Endothelial cell (in vitro differentiated cells): Measurements from ENCODE around the gene ACSL6. TPM values are rescaled to one million over a fixed set of nuclear protein-coding genes. Genes with fewer than 3 reads are reported as not detected.

Source experiments
- DNase-seq: peaks from one replicate; pipeline ENCODE4 v3.0.0; 2021; ENCODE audit warnings: low spot score
- H3K27ac Mint-ChIP-seq: one replicate; pipeline ENCODE4 v1.8.0; 2021; ENCODE audit warnings: mixed read lengths, inconsistent platforms; ENCODE audit not compliant: unreplicated experiment
- H3K27me3 Mint-ChIP-seq: one replicate; pipeline ENCODE4 v1.8.0; 2021; ENCODE audit warnings: mild to moderate bottlenecking, moderate library complexity, mixed read lengths, inconsistent platforms; ENCODE audit not compliant: unreplicated experiment
- H3K36me3 Mint-ChIP-seq: one replicate; pipeline ENCODE4 v1.8.0; 2021; ENCODE audit warnings: mild to moderate bottlenecking, low read depth, mixed read lengths, inconsistent platforms; ENCODE audit not compliant: unreplicated experiment
- H3K4me1 Mint-ChIP-seq: one replicate; pipeline ENCODE4 v1.8.0; 2021; ENCODE audit warnings: mild to moderate bottlenecking, mixed read lengths, inconsistent platforms; ENCODE audit not compliant: unreplicated experiment
- H3K4me3 Mint-ChIP-seq: one replicate; pipeline ENCODE4 v1.8.0; 2021; ENCODE audit warnings: mild to moderate bottlenecking, mixed read lengths, inconsistent platforms; ENCODE audit not compliant: unreplicated experiment
- H3K9me3 Mint-ChIP-seq: one replicate; pipeline ENCODE4 v1.8.0; 2021; ENCODE audit warnings: mixed read lengths, inconsistent platforms; ENCODE audit not compliant: unreplicated experiment
- total RNA-seq: library from RNA; stranded (reverse); fragmentation: NEBNext Ultra II Directional; extraction: Animal tissue kit (Norgen Biotek cat#: 25700); gene quantifications from one replicate; pipeline ENCODE4 v1.2.1, GENCODE V29; 2021; ENCODE audit not compliant: unreplicated experiment
- TF ChIP-seq, protein P1 (sequence below): fragments of 200-600 bp; sonication (generic); IDR thresholded peaks from one replicate; pipeline ENCODE4 v1.5.0; 2021; ENCODE audit warnings: antibody characterized with exemption; ENCODE audit not compliant: unreplicated experiment

ACSL6 gene
- total RNA-seq, 1 donor from 2014 or later = 0.80 TPM

DNA sequence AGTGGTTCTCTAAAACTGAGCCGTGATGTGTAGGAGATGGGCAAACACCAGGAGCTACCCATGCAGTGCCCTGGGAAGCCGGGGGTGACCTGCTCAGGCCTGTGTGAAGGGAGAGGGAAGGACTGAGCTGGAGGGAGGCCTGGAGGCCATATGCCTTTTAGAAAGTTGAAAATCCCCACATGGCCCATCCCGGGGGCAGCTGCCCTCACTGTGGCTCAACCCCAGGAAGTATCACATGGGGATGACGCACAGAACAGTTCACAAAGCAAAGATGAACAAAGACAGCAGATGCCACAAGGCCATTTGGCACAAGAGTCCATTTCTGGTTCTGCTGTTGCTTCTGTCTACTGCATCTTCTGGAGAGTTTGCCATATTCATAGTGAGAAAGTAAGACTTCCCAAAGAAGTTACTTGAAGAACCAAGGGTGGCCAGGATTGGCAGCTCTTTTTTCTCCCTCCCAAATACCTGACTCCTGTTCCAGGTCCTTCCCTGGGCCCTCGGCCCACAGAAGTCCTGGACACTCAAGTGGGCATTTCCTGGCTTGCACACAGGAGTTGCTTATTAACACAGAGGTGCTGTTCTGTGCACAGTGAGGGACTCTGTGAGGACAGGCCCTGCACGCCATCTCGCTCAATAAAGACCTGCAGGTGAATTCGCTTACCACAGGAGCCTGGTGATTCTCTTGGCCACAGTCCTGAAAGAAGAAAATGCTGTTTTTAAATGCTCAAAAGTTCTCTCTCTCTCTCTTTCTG, 25.1 kb downstream of the ACSL6 start:
- Mint-ChIP-seq H3K4me1 (no peaks in the 10 kb centered on the region), H3K36me3 (no peaks in the 10 kb centered on the region), H3K27me3 (peaks cover 11% of the 10 kb centered on the region), H3K4me3 (no peak overlapping the region), H3K9me3 (no peaks in the 10 kb centered on the region), H3K27ac (no peak overlapping the region)
- no peak for DNase-seq
- TF ChIP-seq, protein P1, sequence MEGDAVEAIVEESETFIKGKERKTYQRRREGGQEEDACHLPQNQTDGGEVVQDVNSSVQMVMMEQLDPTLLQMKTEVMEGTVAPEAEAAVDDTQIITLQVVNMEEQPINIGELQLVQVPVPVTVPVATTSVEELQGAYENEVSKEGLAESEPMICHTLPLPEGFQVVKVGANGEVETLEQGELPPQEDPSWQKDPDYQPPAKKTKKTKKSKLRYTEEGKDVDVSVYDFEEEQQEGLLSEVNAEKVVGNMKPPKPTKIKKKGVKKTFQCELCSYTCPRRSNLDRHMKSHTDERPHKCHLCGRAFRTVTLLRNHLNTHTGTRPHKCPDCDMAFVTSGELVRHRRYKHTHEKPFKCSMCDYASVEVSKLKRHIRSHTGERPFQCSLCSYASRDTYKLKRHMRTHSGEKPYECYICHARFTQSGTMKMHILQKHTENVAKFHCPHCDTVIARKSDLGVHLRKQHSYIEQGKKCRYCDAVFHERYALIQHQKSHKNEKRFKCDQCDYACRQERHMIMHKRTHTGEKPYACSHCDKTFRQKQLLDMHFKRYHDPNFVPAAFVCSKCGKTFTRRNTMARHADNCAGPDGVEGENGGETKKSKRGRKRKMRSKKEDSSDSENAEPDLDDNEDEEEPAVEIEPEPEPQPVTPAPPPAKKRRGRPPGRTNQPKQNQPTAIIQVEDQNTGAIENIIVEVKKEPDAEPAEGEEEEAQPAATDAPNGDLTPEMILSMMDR = no peak

DNA sequence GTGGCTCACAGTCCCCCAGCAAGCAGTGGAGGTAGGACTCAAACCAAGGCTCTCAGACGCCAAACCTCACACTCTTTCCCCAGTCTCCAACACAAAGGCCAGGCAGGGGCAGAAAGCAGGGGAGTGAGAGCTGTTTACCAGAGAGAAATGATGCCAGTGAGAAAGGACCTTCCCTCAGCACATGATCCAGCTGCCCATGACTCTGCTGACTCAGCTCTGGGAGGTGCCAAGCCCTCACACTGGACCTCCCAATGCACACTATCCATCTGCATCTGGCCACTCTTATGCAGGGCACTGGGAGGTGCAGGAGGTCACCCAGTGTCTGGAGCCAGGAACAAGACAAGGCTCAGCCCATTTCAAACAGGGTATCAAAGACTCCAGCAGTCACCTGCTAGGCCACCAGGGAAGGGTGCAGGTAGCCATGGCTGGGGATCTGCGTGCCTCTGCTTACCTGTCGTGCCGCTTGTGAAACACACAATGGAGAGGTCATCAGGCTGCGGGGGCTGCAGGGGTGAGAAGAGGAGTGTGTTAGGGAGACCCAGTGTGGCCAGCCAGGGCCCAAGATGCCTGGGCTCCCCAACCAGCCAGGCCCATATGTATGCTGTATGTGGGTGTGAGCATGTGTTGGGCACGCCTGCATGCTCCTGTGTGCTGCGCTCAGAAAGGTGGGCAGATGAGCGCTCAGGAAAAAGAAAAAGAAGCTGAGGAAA, 26.3 kb downstream of the ACSL6 start:
- Mint-ChIP-seq H3K4me1 (no peaks in the 10 kb centered on the region), H3K27ac (no peak overlapping the region), H3K4me3 (no peak overlapping the region), H3K9me3 (no peaks in the 10 kb centered on the region), H3K27me3 (peaks cover 11% of the 10 kb centered on the region), H3K36me3 (no peaks in the 10 kb centered on the region)
- TF ChIP-seq, protein P1 = no peak
- no peak for DNase-seq

DNA sequence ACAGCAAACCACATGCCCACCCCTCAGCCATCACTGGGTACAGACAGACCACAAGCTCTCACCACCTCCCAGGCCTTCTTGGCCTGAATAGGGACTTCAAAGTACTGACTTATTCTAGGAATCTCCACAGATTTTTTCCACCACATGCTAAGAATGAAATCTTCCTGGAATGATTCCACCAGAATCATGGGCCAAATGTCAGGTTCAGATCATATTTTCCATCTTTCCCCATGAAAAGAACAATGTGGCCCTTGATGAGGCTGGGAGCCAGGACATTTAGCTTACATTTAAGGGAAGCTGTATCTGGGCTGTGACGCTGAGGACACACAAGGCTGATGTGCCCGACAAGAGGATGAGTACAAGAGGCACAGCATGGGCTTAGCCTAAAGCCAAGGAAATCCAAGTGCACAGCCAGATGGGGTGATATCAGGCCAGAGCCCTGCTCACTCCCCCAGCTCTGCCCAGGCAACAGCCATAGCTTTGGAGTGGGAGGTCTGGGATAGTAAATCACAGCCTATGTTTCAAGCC, 28.1 kb downstream of the ACSL6 start:
- DNase-seq = no peak
- H3K9me3 Mint-ChIP-seq = no peaks in the 10 kb centered on the region
- TF ChIP-seq, protein P1 = no peak
- H3K36me3 Mint-ChIP-seq = no peaks in the 10 kb centered on the region
- H3K4me3 Mint-ChIP-seq = no peak overlapping the region
- H3K4me1 Mint-ChIP-seq = no peaks in the 10 kb centered on the region
- H3K27me3 Mint-ChIP-seq = peaks cover 9% of the 10 kb centered on the region
- H3K27ac Mint-ChIP-seq = no peak overlapping the region

DNA sequence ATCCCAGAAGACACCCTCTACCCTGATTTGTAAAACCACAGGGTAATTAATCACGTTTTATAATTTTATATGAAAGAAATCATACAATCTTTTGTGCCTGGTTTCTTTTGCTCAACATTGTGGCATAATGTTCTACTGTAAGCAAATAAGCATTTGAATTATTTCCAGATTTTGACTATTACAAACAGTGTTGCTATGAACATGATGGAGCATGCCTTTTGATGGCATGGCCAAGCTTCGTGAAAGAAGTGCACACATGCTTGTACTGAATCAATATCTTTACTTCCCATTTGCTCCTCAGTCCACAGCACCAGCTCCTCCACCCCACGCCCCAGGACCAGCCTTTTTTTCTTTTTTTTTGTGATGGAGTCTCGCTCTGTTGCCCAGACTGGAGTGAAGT, 29.9 kb downstream of the ACSL6 start:
- Mint-ChIP-seq H3K4me1 (peaks cover 11% of the 10 kb centered on the region), H3K4me3 (no peak overlapping the region), H3K9me3 (no peaks in the 10 kb centered on the region), H3K36me3 (no peaks in the 10 kb centered on the region), H3K27ac (no peak overlapping the region), H3K27me3 (peaks cover 9% of the 10 kb centered on the region)
- TF ChIP-seq, protein P1 = no peak
- DNase-seq = no peak

DNA sequence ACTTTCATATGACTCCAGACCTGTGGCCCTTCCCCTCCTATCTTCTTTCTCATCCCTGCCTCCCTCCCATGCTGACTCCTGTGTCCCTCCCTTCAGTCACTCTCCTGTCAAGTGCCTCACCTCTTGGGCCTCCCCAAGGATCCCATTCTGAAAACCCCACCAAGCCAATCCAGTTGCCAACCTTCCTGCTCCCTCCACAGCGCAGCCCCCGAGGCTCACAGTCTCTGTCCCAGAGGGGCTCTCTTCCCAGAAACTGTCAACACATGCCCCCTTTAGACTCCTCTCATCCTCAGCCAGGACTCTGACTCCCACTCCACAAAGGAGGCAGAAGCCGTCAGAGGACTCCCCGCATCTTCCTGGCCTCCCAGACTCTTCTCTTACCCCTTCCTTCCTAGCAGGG, 30.8 kb downstream of the ACSL6 start:
- TF ChIP-seq, protein P1 = no peak
- Mint-ChIP-seq H3K9me3 (no peaks in the 10 kb centered on the region), H3K4me3 (no peak overlapping the region), H3K4me1 (peaks cover 13% of the 10 kb centered on the region), H3K36me3 (no peaks in the 10 kb centered on the region), H3K27me3 (peaks cover 6% of the 10 kb centered on the region), H3K27ac (no peak overlapping the region)
- DNase-seq = no peak
